Kidney epithelial cell (primary cell): Measurements from ENCODE around the gene UQCRFS1. TPM values are rescaled to one million over a fixed set of nuclear protein-coding genes. Genes with fewer than 3 reads are reported as not detected.

Experiments
- DNase-seq: peaks from one replicate; pipeline ENCODE4 v3.0.0-alpha.2; 2010; ENCODE audit warnings: low read depth
- H3K27me3 ChIP-seq: 2 replicates; pipeline ENCODE4 v1.6.0; 2011; ENCODE audit warnings: low read length; ENCODE audit not compliant: control insufficient read depth, insufficient read depth
- H3K36me3 ChIP-seq: 2 replicates; pipeline ENCODE4 v1.5.1; 2011; ENCODE audit warnings: low read length; ENCODE audit not compliant: control insufficient read depth, insufficient read depth
- H3K4me3 ChIP-seq: 2 replicates; pipeline ENCODE4 v1.5.1; 2011; ENCODE audit warnings: low read depth, mild to moderate bottlenecking, control low read depth, low read length
- CTCF ChIP-seq: IDR thresholded peaks from 2 replicates; pipeline ENCODE4 v1.5.1; 2011; ENCODE audit warnings: mild to moderate bottlenecking, moderate library complexity, low read length, control low read depth, inconsistent platforms; ENCODE audit not compliant: insufficient read depth, poor library complexity, severe bottlenecking
- total RNA-seq: library from RNA; depleted of rRNA; stranded (reverse); fragments of >200 nt; gene quantifications from 2 replicates; pipeline ENCODE4 v1.2.3, GENCODE V29; 2015

Gene UQCRFS1
- total RNA-seq, 1 donor from 2014 or later: 32.4 TPM

GRCh38 chr19:29247471-29247870 lies 34.5 kb upstream of the UQCRFS1 start:
- DNase-seq: no peak
- TF ChIP-seq CTCF: no peak
- Histone ChIP-seq H3K27me3 (no peaks in the 10 kb centered on the region), H3K36me3 (no peaks in the 10 kb centered on the region), H3K4me3 (no peak overlapping the region)

GRCh38 chr19:29247051-29247450 lies 34.1 kb upstream of the UQCRFS1 start:
- Histone ChIP-seq H3K27me3 (no peaks in the 10 kb centered on the region), H3K36me3 (no peaks in the 10 kb centered on the region), H3K4me3 (no peak overlapping the region)
- no peak for TF ChIP-seq CTCF
- no peak for DNase-seq

DNA sequence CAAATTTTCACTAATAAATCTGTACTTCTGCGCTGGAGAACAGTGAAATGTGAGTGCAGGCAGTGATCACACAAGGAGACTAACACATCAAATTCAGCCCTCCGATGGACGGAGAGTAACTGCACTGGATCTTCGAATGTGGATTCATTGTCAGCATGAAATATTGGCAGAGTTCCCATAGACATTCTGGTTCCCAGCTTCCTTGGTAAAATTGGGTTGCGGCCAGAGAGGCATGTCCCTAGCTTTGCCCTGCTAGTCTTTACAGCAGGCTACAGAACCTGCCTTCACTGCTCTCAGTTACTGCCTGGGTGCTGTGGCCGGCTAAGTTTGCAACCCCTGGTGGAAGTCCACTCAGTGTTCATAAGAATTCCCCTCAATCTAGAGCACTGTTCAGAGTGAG lies 32.3 kb upstream of the UQCRFS1 start:
- no peak for TF ChIP-seq CTCF
- Histone ChIP-seq H3K27me3 (no peaks in the 10 kb centered on the region), H3K36me3 (no peaks in the 10 kb centered on the region), H3K4me3 (no peak overlapping the region)
- no peak for DNase-seq

DNA sequence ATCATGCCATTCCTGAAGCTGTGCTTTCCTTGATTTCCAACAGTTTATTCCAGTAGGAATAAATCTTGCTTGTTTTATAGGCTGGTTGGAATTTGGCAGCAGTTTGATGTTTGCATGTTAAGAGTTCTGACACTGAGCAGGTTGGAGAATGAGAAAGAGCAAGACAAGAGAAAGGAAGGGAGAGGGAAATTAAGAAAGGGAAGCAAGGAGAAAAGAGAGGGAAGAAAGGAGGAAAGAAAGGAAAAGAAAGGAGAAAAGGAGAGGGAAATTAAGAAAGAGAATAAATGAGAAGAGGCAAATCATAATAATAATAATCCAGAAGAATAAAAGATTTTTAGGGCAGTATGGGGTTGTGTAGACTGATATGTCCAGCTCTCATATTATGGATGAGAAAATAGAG lies 28.4 kb upstream of the UQCRFS1 start:
- Histone ChIP-seq H3K36me3 (no peaks in the 10 kb centered on the region), H3K27me3 (no peaks in the 10 kb centered on the region), H3K4me3 (no peak overlapping the region)
- no peak for TF ChIP-seq CTCF
- DNase-seq: no peak

GRCh38 chr19:29239213-29239776 lies 26.3 kb upstream of the UQCRFS1 start:
- DNase-seq: no peak
- H3K4me3 ChIP-seq: no peak overlapping the region
- no peak for TF ChIP-seq CTCF

DNA sequence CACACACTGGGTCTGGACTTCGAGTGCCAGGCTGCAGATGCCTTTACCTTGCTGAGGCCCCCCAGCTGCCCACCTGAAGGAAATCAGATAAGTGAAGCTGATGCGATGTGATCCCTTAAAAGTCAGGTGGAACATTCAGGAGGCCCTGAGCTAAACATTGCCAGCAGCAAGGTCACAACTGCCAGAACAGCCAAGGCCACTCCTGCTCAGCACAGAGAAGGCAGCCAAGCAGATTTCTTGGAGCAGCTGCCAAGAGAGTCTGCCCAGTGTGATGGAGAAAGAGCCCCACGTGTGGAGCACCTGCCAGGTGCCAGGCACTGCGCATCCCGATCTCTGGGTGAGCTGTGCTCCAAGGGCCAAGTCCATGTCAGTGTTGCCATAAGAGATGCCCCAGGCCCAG lies 20.6 kb upstream of the UQCRFS1 start:
- no peak for TF ChIP-seq CTCF

More at GRCh38 chr19:29239213-29239776, 26.3 kb upstream of the UQCRFS1 start:
- no peaks in the 10 kb centered on the region for H3K36me3 ChIP-seq
- H3K27me3 ChIP-seq: no peaks in the 10 kb centered on the region

More for the DNA sequence above, 20.6 kb upstream of the UQCRFS1 start:
- H3K27me3 ChIP-seq: no peaks in the 10 kb centered on the region
- DNase-seq: no peak
- no peaks in the 10 kb centered on the region for H3K36me3 ChIP-seq
- no peak overlapping the region for H3K4me3 ChIP-seq
